Measurements from ENCODE around the gene TMBIM1.

Gene TMBIM1

DNA sequence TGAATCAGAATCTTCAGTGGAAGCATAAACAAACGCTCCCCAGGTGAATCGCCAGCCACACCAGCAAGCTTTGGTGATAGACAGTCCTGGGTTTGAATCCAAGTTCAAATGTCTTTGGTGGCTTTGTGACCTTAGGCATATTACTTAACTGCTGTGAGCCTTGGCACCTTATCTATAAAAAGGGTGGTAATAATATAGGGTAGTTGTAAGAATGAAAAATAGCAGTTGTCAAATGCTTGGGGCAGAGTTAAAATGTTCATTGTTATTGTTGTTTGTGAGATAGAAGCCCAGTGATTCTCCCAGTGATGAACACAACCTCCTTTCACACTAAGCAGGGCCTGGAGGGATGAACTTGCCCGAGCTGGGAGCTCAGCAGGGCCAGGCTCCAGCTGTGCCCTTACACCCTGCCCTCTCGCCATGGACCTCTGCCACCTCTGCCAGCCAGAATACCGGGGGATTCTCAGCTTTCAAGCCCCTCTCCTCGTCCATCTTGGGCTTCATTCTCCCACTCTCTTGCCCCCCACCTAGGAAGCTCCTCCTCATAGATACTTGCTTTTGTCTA lies 6.1 kb upstream of the TMBIM1 start:
- WGBS: 80% methylated on average over 6 of the region's 6 CpGs
- Histone ChIP-seq H3K4me1 (ENCODE audit: control insufficient read depth, insufficient read depth, low read depth, low read length) (peaks cover 4% of the 10 kb centered on the region), H2BK5ac (ENCODE audit: low read depth, low read length, poor library complexity, severe bottlenecking) (no peak overlapping the region), H4K8ac (ENCODE audit: low read length) (no peak overlapping the region), H3K4ac (ENCODE audit: low read depth in 1 of 2, low read length in 2 of 2) (no peak overlapping the region), H2BK12ac (ENCODE audit: low read length in 2 of 2) (peak overlapping the region; percentile 16 to 57), H2AK5ac (ENCODE audit: low read length, severe bottlenecking) (no peak overlapping the region), H4K91ac (ENCODE audit: low read length) (no peak overlapping the region), H3K27me3 (ENCODE audit: control insufficient read depth in 1 of 2, insufficient read depth in 1 of 2, low read length in 2 of 2) (no peaks in the 10 kb centered on the region), H3K9ac (ENCODE audit: low read length) (no peak overlapping the region), H3K23ac (ENCODE audit: low read length in 2 of 2) (no peak overlapping the region), H3K18ac (ENCODE audit: low read depth in 1 of 2, low read length in 2 of 2) (peak overlapping the region; percentile 52 to 84), H2BK15ac (ENCODE audit: low read depth, poor library complexity, severe bottlenecking) (no peak overlapping the region), H2BK120ac (ENCODE audit: low read depth, low read length) (peak overlapping the region; percentile 24), H3K4me2 (ENCODE audit: low read length, poor library complexity, severe bottlenecking) (no peak overlapping the region), H2AFZ (ENCODE audit: low read depth, low read length) (no peak overlapping the region), H3K14ac (ENCODE audit: low read length in 2 of 2) (no peak overlapping the region), H3K36me3 (ENCODE audit: control insufficient read depth in 1 of 2, insufficient read depth in 2 of 2, low read depth in 1 of 2, low read length in 2 of 2) (no peaks in the 10 kb centered on the region), H3K4me3 (ENCODE audit: insufficient read depth in 1 of 2, low read depth in 1 of 2, low read length in 2 of 2) (no peak overlapping the region), H3K79me1 (replicated peaks; ENCODE audit: low read length, poor library complexity, severe bottlenecking) (no peaks in the 10 kb centered on the region), H3K9me3 (ENCODE audit: control insufficient read depth, low read length) (no peaks in the 10 kb centered on the region), H3K27ac (ENCODE audit: low read length, poor library complexity, severe bottlenecking) (no peak overlapping the region)
- no peak for DNase-seq

DNA sequence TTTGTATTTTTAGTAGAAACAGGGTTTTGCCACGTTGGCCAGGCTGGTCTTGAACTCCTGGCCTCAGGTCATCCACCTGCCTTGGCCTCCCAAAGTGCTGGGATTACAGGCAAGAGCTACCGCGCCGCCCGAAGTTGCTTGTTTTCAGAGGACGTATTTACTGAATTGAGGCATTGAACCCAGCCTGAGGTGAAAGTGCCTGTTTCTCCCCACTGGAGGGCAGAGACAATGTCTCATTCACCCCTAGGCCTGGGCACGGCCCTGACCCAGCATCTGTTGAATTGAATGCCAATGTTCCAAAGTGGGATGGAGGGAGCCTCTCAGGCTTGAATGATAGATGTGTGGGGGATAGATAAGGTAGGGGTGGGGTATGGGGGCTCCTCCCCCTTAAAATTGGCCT lies 4.5 kb upstream of the TMBIM1 start:
- no peak overlapping the region for H2BK120ac ChIP-seq (ENCODE audit: low read depth, low read length)
- H3K9me3 ChIP-seq (ENCODE audit: control insufficient read depth, low read length): no peaks in the 10 kb centered on the region
- no peak overlapping the region for H2AK5ac ChIP-seq (ENCODE audit: low read length, severe bottlenecking)
- H2BK15ac ChIP-seq (ENCODE audit: low read depth, poor library complexity, severe bottlenecking): no peak overlapping the region
- no peak overlapping the region for H4K8ac ChIP-seq (ENCODE audit: low read length)
- DNase-seq: no peak
- no peak overlapping the region for H3K4me3 ChIP-seq (ENCODE audit: insufficient read depth in 1 of 2, low read depth in 1 of 2, low read length in 2 of 2)
- H3K79me1 ChIP-seq (replicated peaks; ENCODE audit: low read length, poor library complexity, severe bottlenecking): no peaks in the 10 kb centered on the region
- H3K4ac ChIP-seq (ENCODE audit: low read depth in 1 of 2, low read length in 2 of 2): peak overlapping the region in 1 of 2 experiments; percentile 38
- no peak overlapping the region for H2AFZ ChIP-seq (ENCODE audit: low read depth, low read length)
- peak overlapping the region in 1 of 2 experiments; percentile 21 for H2BK12ac ChIP-seq (ENCODE audit: low read length in 2 of 2)
- H3K23ac ChIP-seq (ENCODE audit: low read length in 2 of 2): no peak overlapping the region
- no peak overlapping the region for H3K9ac ChIP-seq (ENCODE audit: low read length)
- 95% methylated on average over 7 of the region's 7 CpGs for WGBS
- no peak overlapping the region for H3K14ac ChIP-seq (ENCODE audit: low read length in 2 of 2)
- peak overlapping the region in 1 of 2 experiments; percentile 72 for H3K18ac ChIP-seq (ENCODE audit: low read depth in 1 of 2, low read length in 2 of 2)
- H3K27me3 ChIP-seq (ENCODE audit: control insufficient read depth in 1 of 2, insufficient read depth in 1 of 2, low read length in 2 of 2): no peaks in the 10 kb centered on the region
- H3K27ac ChIP-seq (ENCODE audit: low read length, poor library complexity, severe bottlenecking): no peak overlapping the region
- peak overlapping the region; percentile 8 for H4K91ac ChIP-seq (ENCODE audit: low read length)
- H3K4me2 ChIP-seq (ENCODE audit: low read length, poor library complexity, severe bottlenecking): no peak overlapping the region
- H3K36me3 ChIP-seq (ENCODE audit: control insufficient read depth in 1 of 2, insufficient read depth in 2 of 2, low read depth in 1 of 2, low read length in 2 of 2): no peaks in the 10 kb centered on the region
- no peak overlapping the region for H2BK5ac ChIP-seq (ENCODE audit: low read depth, low read length, poor library complexity, severe bottlenecking)
- H3K4me1 ChIP-seq (ENCODE audit: control insufficient read depth, insufficient read depth, low read depth, low read length): peaks cover 6% of the 10 kb centered on the region

DNA sequence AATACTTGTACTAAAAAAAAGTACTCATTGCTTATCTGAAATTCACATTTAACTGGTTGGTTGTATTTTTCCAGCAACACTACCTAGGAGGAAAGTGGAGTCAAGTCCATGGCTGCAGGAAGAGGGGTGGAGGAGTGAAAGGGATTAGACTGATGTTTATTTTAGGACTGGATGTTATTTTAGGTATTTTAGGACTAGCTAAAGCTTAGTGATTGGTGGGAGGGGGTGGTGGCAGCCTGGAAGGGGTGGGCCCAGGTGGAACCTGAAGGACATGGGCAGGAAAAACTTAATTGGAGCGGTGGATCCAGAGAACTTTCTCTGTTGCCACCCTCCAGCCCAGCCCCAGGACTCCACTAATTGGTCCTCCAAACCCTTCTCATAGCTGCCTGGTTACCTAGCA lies 3.9 kb upstream of the TMBIM1 start:
- H2AFZ ChIP-seq (ENCODE audit: low read depth, low read length): no peak overlapping the region
- no peak overlapping the region for H3K4me2 ChIP-seq (ENCODE audit: low read length, poor library complexity, severe bottlenecking)
- H3K27ac ChIP-seq (ENCODE audit: low read length, poor library complexity, severe bottlenecking): no peak overlapping the region
- H2BK120ac ChIP-seq (ENCODE audit: low read depth, low read length): no peak overlapping the region
- no peak overlapping the region for H3K14ac ChIP-seq (ENCODE audit: low read length in 2 of 2)
- H3K4me1 ChIP-seq (ENCODE audit: control insufficient read depth, insufficient read depth, low read depth, low read length): peaks cover 10% of the 10 kb centered on the region
- no peak overlapping the region for H2BK12ac ChIP-seq (ENCODE audit: low read length in 2 of 2)
- H3K9ac ChIP-seq (ENCODE audit: low read length): no peak overlapping the region
- WGBS: 100% methylated on average over 1 of the region's 1 CpG
- no peaks in the 10 kb centered on the region for H3K9me3 ChIP-seq (ENCODE audit: control insufficient read depth, low read length)
- no peak overlapping the region for H2BK5ac ChIP-seq (ENCODE audit: low read depth, low read length, poor library complexity, severe bottlenecking)
- H4K91ac ChIP-seq (ENCODE audit: low read length): no peak overlapping the region
- no peak overlapping the region for H3K23ac ChIP-seq (ENCODE audit: low read length in 2 of 2)
- H4K8ac ChIP-seq (ENCODE audit: low read length): no peak overlapping the region
- H2AK5ac ChIP-seq (ENCODE audit: low read length, severe bottlenecking): no peak overlapping the region
- no peaks in the 10 kb centered on the region for H3K36me3 ChIP-seq (ENCODE audit: control insufficient read depth in 1 of 2, insufficient read depth in 2 of 2, low read depth in 1 of 2, low read length in 2 of 2)
- no peak overlapping the region for H3K18ac ChIP-seq (ENCODE audit: low read depth in 1 of 2, low read length in 2 of 2)
- H3K4me3 ChIP-seq (ENCODE audit: insufficient read depth in 1 of 2, low read depth in 1 of 2, low read length in 2 of 2): no peak overlapping the region
- no peak for DNase-seq
- no peak overlapping the region for H3K4ac ChIP-seq (ENCODE audit: low read depth in 1 of 2, low read length in 2 of 2)
- peaks cover 3% of the 10 kb centered on the region for H3K79me1 ChIP-seq (replicated peaks; ENCODE audit: low read length, poor library complexity, severe bottlenecking)
- H3K27me3 ChIP-seq (ENCODE audit: control insufficient read depth in 1 of 2, insufficient read depth in 1 of 2, low read length in 2 of 2): no peaks in the 10 kb centered on the region
- H2BK15ac ChIP-seq (ENCODE audit: low read depth, poor library complexity, severe bottlenecking): no peak overlapping the region

DNA sequence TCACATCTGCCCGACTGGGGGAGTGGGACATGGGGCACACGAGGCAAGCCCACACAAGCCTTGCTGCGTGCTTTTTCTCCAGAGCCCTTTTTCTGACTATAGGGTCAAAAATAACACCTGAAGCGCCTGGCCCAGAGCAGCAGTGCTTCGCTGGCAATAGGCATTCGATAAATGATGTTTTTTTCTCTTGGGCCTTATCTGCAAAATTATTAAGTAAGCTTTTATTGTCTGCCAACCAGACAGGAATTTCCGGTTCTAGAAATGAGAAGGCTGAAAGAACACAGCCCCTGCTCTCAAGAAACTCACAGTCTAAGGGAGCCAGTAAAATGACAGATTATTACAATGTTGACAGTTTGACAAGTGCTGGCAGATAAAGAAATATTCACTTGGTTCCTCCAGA lies 2.7 kb upstream of the TMBIM1 start:
- no peaks in the 10 kb centered on the region for H3K9me3 ChIP-seq (ENCODE audit: control insufficient read depth, low read length)
- no peak overlapping the region for H2BK5ac ChIP-seq (ENCODE audit: low read depth, low read length, poor library complexity, severe bottlenecking)
- no peak overlapping the region for H3K4me3 ChIP-seq (ENCODE audit: insufficient read depth in 1 of 2, low read depth in 1 of 2, low read length in 2 of 2)
- no peak overlapping the region for H4K91ac ChIP-seq (ENCODE audit: low read length)
- no peaks in the 10 kb centered on the region for H3K36me3 ChIP-seq (ENCODE audit: control insufficient read depth in 1 of 2, insufficient read depth in 2 of 2, low read depth in 1 of 2, low read length in 2 of 2)
- no peak overlapping the region for H3K27ac ChIP-seq (ENCODE audit: low read length, poor library complexity, severe bottlenecking)
- H2AFZ ChIP-seq (ENCODE audit: low read depth, low read length): no peak overlapping the region
- H3K9ac ChIP-seq (ENCODE audit: low read length): no peak overlapping the region
- peak overlapping the region; percentile 60 for H2BK15ac ChIP-seq (ENCODE audit: low read depth, poor library complexity, severe bottlenecking)
- peaks cover 6% of the 10 kb centered on the region for H3K79me1 ChIP-seq (replicated peaks; ENCODE audit: low read length, poor library complexity, severe bottlenecking)
- H2AK5ac ChIP-seq (ENCODE audit: low read length, severe bottlenecking): no peak overlapping the region
- peak overlapping the region in 1 of 2 experiments; percentile 24 for H2BK12ac ChIP-seq (ENCODE audit: low read length in 2 of 2)
- peaks cover 19% of the 10 kb centered on the region for H3K4me1 ChIP-seq (ENCODE audit: control insufficient read depth, insufficient read depth, low read depth, low read length)
- no peak overlapping the region for H3K14ac ChIP-seq (ENCODE audit: low read length in 2 of 2)
- H3K4me2 ChIP-seq (ENCODE audit: low read length, poor library complexity, severe bottlenecking): no peak overlapping the region
- no peaks in the 10 kb centered on the region for H3K27me3 ChIP-seq (ENCODE audit: control insufficient read depth in 1 of 2, insufficient read depth in 1 of 2, low read length in 2 of 2)
- H2BK120ac ChIP-seq (ENCODE audit: low read depth, low read length): peak overlapping the region; percentile 11
- no peak overlapping the region for H3K4ac ChIP-seq (ENCODE audit: low read depth in 1 of 2, low read length in 2 of 2)
- peak overlapping the region in 1 of 2 experiments; percentile 4 for H3K18ac ChIP-seq (ENCODE audit: low read depth in 1 of 2, low read length in 2 of 2)
- no peak overlapping the region for H3K23ac ChIP-seq (ENCODE audit: low read length in 2 of 2)
- no peak for DNase-seq
- H4K8ac ChIP-seq (ENCODE audit: low read length): no peak overlapping the region
- 71% methylated on average over 6 of the region's 7 CpGs for WGBS

Measured in mesenchymal stem cell (in vitro differentiated cells and primary cell).